ENCODE measurements around the gene SPRY4.

Gene SPRY4

GRCh38 chr5:142295960-142296860 lies 28.6 kb downstream of the SPRY4 start:
- H3K27me3 ChIP-seq: peaks cover 27% of the 10 kb centered on the region
- H3K27ac ChIP-seq: no peak overlapping the region
- no peak overlapping the region for H3K4me3 ChIP-seq (ENCODE audit: low read depth in 1 of 2, low read length in 1 of 2)
- H3K9me3 ChIP-seq: no peaks in the 10 kb centered on the region
- TF ChIP-seq CTCF (IDR thresholded peaks at IDR 0.05): no peak
- no peaks in the 10 kb centered on the region for H3K36me3 ChIP-seq
- no peaks in the 10 kb centered on the region for H3K4me1 ChIP-seq (ENCODE audit: control insufficient read depth in 1 of 2, insufficient read depth in 1 of 2, low read depth in 1 of 2, low read length in 1 of 2)

GRCh38 chr5:142295084-142295758 lies 29.6 kb downstream of the SPRY4 start:
- H3K36me3 ChIP-seq: no peaks in the 10 kb centered on the region
- no peak overlapping the region for H3K27ac ChIP-seq
- H3K4me3 ChIP-seq (ENCODE audit: low read depth in 1 of 2, low read length in 1 of 2): no peak overlapping the region
- peaks cover 29% of the 10 kb centered on the region for H3K27me3 ChIP-seq
- no peaks in the 10 kb centered on the region for H3K4me1 ChIP-seq (ENCODE audit: control insufficient read depth in 1 of 2, insufficient read depth in 1 of 2, low read depth in 1 of 2, low read length in 1 of 2)
- no peak for TF ChIP-seq CTCF (IDR thresholded peaks at IDR 0.05)
- H3K9me3 ChIP-seq: no peaks in the 10 kb centered on the region

GRCh38 chr5:142293486-142293885 lies 31.3 kb downstream of the SPRY4 start:
- no peaks in the 10 kb centered on the region for H3K9me3 ChIP-seq
- H3K27me3 ChIP-seq: peaks cover 37% of the 10 kb centered on the region
- no peak for TF ChIP-seq CTCF (IDR thresholded peaks at IDR 0.05)
- no peak overlapping the region for H3K4me3 ChIP-seq (ENCODE audit: low read depth in 1 of 2, low read length in 1 of 2)
- H3K36me3 ChIP-seq: no peaks in the 10 kb centered on the region
- H3K27ac ChIP-seq: no peak overlapping the region
- H3K4me1 ChIP-seq (ENCODE audit: control insufficient read depth in 1 of 2, insufficient read depth in 1 of 2, low read depth in 1 of 2, low read length in 1 of 2): no peaks in the 10 kb centered on the region

GRCh38 chr5:142292808-142293207 lies 32.0 kb downstream of the SPRY4 start:
- Histone ChIP-seq H3K4me3 (ENCODE audit: low read depth in 1 of 2, low read length in 1 of 2) (no peak overlapping the region), H3K4me1 (ENCODE audit: control insufficient read depth in 1 of 2, insufficient read depth in 1 of 2, low read depth in 1 of 2, low read length in 1 of 2) (no peaks in the 10 kb centered on the region), H3K36me3 (no peaks in the 10 kb centered on the region), H3K27ac (no peak overlapping the region), H3K27me3 (peaks cover 42% of the 10 kb centered on the region), H3K9me3 (no peaks in the 10 kb centered on the region)
- no peak for TF ChIP-seq CTCF (IDR thresholded peaks at IDR 0.05)

GRCh38 chr5:142292249-142292648 lies 32.6 kb downstream of the SPRY4 start:
- Histone ChIP-seq H3K27ac (no peak overlapping the region), H3K27me3 (peaks cover 43% of the 10 kb centered on the region), H3K4me3 (ENCODE audit: low read depth in 1 of 2, low read length in 1 of 2) (no peak overlapping the region), H3K36me3 (no peaks in the 10 kb centered on the region), H3K9me3 (no peaks in the 10 kb centered on the region), H3K4me1 (ENCODE audit: control insufficient read depth in 1 of 2, insufficient read depth in 1 of 2, low read depth in 1 of 2, low read length in 1 of 2) (no peaks in the 10 kb centered on the region)
- TF ChIP-seq CTCF (IDR thresholded peaks at IDR 0.05): no peak
